Muscle of leg (tissue), 11 donors: ENCODE results near the gene PKP3. TPM values are rescaled to one million over a fixed set of nuclear protein-coding genes. Genes with fewer than 3 reads are reported as not detected.

Experiments
- DNase-seq: peaks from one replicate; pipeline ENCODE4 v3.0.0; 2013
- H3K27ac ChIP-seq: one replicate; pipeline ENCODE4 v1.5.1; 2013; ENCODE audit warnings: mild to moderate bottlenecking, low read length, control low read depth
- H3K27me3 ChIP-seq: one replicate; pipeline ENCODE4 v1.6.1; 2013; ENCODE audit warnings: low read length; ENCODE audit not compliant: control insufficient read depth, insufficient read depth
- H3K36me3 ChIP-seq: one replicate; pipeline ENCODE4 v1.6.1; 2013; ENCODE audit warnings: low read length; ENCODE audit not compliant: control insufficient read depth, insufficient read depth
- H3K4me1 ChIP-seq: one replicate; pipeline ENCODE4 v1.6.1; 2013; ENCODE audit warnings: low read length; ENCODE audit not compliant: control insufficient read depth, insufficient read depth
- H3K4me3 ChIP-seq: one replicate; pipeline ENCODE4 v1.5.1; 2013; ENCODE audit warnings: low read length, control low read depth
- H3K9me3 ChIP-seq: replicated peaks from 2 replicates; pipeline ENCODE4 v1.6.1; 2013; ENCODE audit warnings: low read depth, low read length; ENCODE audit not compliant: control insufficient read depth
- WGBS: methylation state at CpG from one replicate; pipeline ENCODE4 v1.1.5; 2013; ENCODE audit warnings: missing lambda C conversion rate; ENCODE audit not compliant: insufficient coverage; 5-methylcytosine and 5-hydroxymethylcytosine counted together
- polyA plus RNA-seq, 8 donors: library from polyadenylated mRNA; unstranded; fragments of 120-200 nt; gene quantifications; one replicate each; pipeline versions ENCODE4 v1.2.1 to v1.2.3, GENCODE V29; 2013; ENCODE audit warnings: inconsistent platforms in 1 of 8, low replicate concordance in 1 of 8; ENCODE audit not compliant: insufficient read length in 8 of 8, insufficient read depth in 1 of 8
- total RNA-seq: library from RNA; stranded (reverse); fragments of 120-200 nt; gene quantifications from one replicate; pipeline ENCODE4 v1.2.4, GENCODE V29; 2013

PKP3 gene
- total and polyA plus RNA-seq, 9 donors, result 0.13 to 10.5 (median 0.53) TPM

- no peaks in the 10 kb centered on the region for H3K27me3 ChIP-seq
- no peak overlapping the region for H3K4me3 ChIP-seq
- no peaks in the 10 kb centered on the region for H3K4me1 ChIP-seq
- no peak for DNase-seq
- no peaks in the 10 kb centered on the region for H3K36me3 ChIP-seq
- H3K9me3 ChIP-seq, result no peaks in the 10 kb centered on the region
- H3K27ac ChIP-seq, result no peak overlapping the region
- WGBS, result 86% methylated on average over 84 of the region's 87 CpGs
These were observed 14.6 kb upstream of the PKP3 start for GRCh38 chr11:379205-380094.

- no peak for DNase-seq
- H3K27ac ChIP-seq, result no peak overlapping the region
- no peaks in the 10 kb centered on the region for H3K9me3 ChIP-seq
- H3K4me1 ChIP-seq, result no peaks in the 10 kb centered on the region
- no peak overlapping the region for H3K4me3 ChIP-seq
- 90% methylated on average over 33 of the region's 35 CpGs for WGBS
- no peaks in the 10 kb centered on the region for H3K27me3 ChIP-seq
- H3K36me3 ChIP-seq, result no peaks in the 10 kb centered on the region
These were observed 13.9 kb upstream of the PKP3 start for GRCh38 chr11:380095-380480.

GRCh38 chr11:380491-380890, 13.5 kb upstream of the PKP3 start:
- H3K4me3 ChIP-seq, result no peak overlapping the region
- 89% methylated on average over 19 of the region's 23 CpGs for WGBS
- H3K27ac ChIP-seq, result no peak overlapping the region
- no peaks in the 10 kb centered on the region for H3K9me3 ChIP-seq
- DNase-seq, result no peak
- H3K36me3 ChIP-seq, result no peaks in the 10 kb centered on the region
- H3K4me1 ChIP-seq, result no peaks in the 10 kb centered on the region
- no peaks in the 10 kb centered on the region for H3K27me3 ChIP-seq

- DNase-seq, result no peak
- H3K4me1 ChIP-seq, result no peaks in the 10 kb centered on the region
- H3K9me3 ChIP-seq, result peaks cover under 1% of the 10 kb centered on the region
- H3K27ac ChIP-seq, result no peak overlapping the region
- no peak overlapping the region for H3K4me3 ChIP-seq
- WGBS, result 91% methylated on average over 5 of the region's 14 CpGs
- no peaks in the 10 kb centered on the region for H3K36me3 ChIP-seq
- no peaks in the 10 kb centered on the region for H3K27me3 ChIP-seq
These were observed 13.0 kb upstream of the PKP3 start for GRCh38 chr11:380996-381395.

- Histone ChIP-seq H3K4me1 (no peaks in the 10 kb centered on the region), H3K36me3 (no peaks in the 10 kb centered on the region), H3K4me3 (no peak overlapping the region), H3K27me3 (no peaks in the 10 kb centered on the region), H3K27ac (no peak overlapping the region), H3K9me3 (peaks cover 7% of the 10 kb centered on the region)
- DNase-seq, result no peak
- 75% methylated on average over 21 of the region's 35 CpGs for WGBS
These were observed 12.4 kb upstream of the PKP3 start for GRCh38 chr11:381501-382072.

GRCh38 chr11:382081-382629, 11.9 kb upstream of the PKP3 start:
- Histone ChIP-seq H3K36me3 (no peaks in the 10 kb centered on the region), H3K4me1 (no peaks in the 10 kb centered on the region), H3K4me3 (no peak overlapping the region), H3K27ac (no peak overlapping the region), H3K27me3 (no peaks in the 10 kb centered on the region), H3K9me3 (peaks cover 11% of the 10 kb centered on the region)
- 50% methylated on average over 1 of the region's 11 CpGs for WGBS
- no peak for DNase-seq

- WGBS, result 80% methylated on average over 12 of the region's 14 CpGs
- peaks cover 2% of the 10 kb centered on the region for H3K27me3 ChIP-seq
- H3K27ac ChIP-seq, result no peak overlapping the region
- no peaks in the 10 kb centered on the region for H3K4me1 ChIP-seq
- peaks cover 11% of the 10 kb centered on the region for H3K9me3 ChIP-seq
- H3K36me3 ChIP-seq, result no peaks in the 10 kb centered on the region
- DNase-seq, result no peak
- no peak overlapping the region for H3K4me3 ChIP-seq
These were observed 10.6 kb upstream of the PKP3 start for GRCh38 chr11:383431-383830.

GRCh38 chr11:384511-384910, 9.5 kb upstream of the PKP3 start:
- no peaks in the 10 kb centered on the region for H3K36me3 ChIP-seq
- H3K4me3 ChIP-seq, result no peak overlapping the region
- H3K9me3 ChIP-seq, result peaks cover 11% of the 10 kb centered on the region
- DNase-seq, result no peak
- peaks cover 2% of the 10 kb centered on the region for H3K27me3 ChIP-seq
- no peak overlapping the region for H3K27ac ChIP-seq
- 86% methylated on average over 13 of the region's 16 CpGs for WGBS
- H3K4me1 ChIP-seq, result no peaks in the 10 kb centered on the region

- H3K36me3 ChIP-seq, result no peaks in the 10 kb centered on the region
- H3K4me1 ChIP-seq, result no peaks in the 10 kb centered on the region
- H3K27me3 ChIP-seq, result peaks cover 2% of the 10 kb centered on the region
- peaks cover 11% of the 10 kb centered on the region for H3K9me3 ChIP-seq
- no peak overlapping the region for H3K4me3 ChIP-seq
- no peak for DNase-seq
- H3K27ac ChIP-seq, result no peak overlapping the region
- WGBS, result 95% methylated on average over 15 of the region's 19 CpGs
These were observed 8.2 kb upstream of the PKP3 start for GRCh38 chr11:385594-386351.

- DNase-seq, result no peak
- H3K4me3 ChIP-seq, result no peak overlapping the region
- H3K27ac ChIP-seq, result no peak overlapping the region
- no peaks in the 10 kb centered on the region for H3K4me1 ChIP-seq
- peaks cover 11% of the 10 kb centered on the region for H3K9me3 ChIP-seq
- WGBS, result 95% methylated on average over 5 of the region's 6 CpGs
- H3K27me3 ChIP-seq, result peaks cover 2% of the 10 kb centered on the region
- H3K36me3 ChIP-seq, result no peaks in the 10 kb centered on the region
These were observed 7.5 kb upstream of the PKP3 start for GRCh38 chr11:386483-386882.
